Medulla oblongata (tissue), 1 donor: ENCODE results near the gene CYP4V2.

Experiments
- DNase-seq: peaks from one replicate; pipeline ENCODE4 v3.0.0-alpha.2; 2015; ENCODE audit errors: extremely low spot score

Gene CYP4V2

DNA sequence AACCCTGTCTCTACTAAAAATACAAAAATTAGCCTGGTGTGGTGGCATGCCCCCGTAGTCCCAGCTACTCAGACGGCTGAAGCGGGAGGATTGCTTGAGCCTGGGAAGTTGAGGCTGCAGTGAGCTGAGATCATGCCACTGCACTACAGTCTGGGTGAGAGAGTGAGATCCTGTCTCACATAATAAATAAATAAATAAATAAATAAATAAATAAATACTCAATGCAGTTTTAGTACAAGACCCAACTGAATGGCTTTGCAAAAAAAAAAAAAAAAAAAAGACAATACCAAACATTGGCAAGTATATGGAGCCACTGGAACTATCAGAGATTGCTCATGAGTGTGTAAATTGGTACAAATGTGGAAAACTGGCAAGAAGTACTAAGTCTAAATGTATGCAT, 3.3 kb upstream of the CYP4V2 start:
- no peak for DNase-seq

DNA sequence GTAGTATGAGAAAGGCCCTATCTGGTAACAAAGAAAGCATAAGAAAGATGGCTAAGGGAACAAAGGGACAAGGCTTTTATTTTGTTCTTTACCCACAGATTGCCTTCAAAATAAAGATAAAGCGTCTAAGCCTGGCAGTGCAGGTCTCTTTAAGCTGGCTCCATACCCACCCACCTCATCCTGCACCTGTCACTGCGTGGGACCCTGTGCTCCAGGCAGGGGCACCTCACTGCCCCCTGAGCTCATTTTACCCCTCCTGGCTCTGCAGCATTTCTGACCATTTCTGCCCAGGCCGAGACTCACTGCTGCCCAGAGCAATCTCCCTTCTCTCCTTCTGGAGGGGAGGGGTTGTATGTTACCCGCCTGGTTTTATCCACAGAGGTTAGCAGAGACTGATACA, 1.7 kb upstream of the CYP4V2 start:
- DNase-seq, result no peak

DNA sequence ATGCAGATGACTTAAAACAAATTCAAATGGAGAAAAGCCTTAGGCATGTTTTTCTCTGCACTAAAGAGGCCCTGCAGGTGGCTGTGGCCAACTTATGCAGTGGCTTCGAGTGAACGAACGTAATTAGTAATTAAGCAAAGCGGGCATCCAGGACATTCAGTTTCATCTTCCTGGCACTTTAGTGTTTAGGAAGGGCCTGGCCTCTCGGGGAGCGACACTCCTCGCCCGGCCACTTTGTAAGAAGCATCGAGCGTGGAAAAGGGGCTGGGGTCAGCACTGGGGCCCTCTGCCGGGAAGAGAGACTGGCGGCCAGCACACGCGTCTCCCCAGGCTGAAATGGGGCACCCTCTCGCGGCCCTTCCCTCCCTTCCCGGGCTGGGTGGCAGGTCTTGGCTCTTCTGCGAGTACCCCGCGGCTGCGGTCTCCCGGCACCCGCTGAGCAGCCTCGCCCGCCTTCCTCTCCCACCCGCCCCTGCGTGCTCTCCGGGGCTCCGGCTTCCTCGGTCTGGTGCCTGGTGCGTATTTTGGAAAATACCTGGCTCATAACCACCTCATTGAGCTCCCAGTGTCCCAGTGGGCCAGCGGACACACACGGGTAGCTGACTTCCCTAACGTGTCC, 677 bp upstream of the CYP4V2 start:
- DNase-seq, result peak; percentile 47

DNA sequence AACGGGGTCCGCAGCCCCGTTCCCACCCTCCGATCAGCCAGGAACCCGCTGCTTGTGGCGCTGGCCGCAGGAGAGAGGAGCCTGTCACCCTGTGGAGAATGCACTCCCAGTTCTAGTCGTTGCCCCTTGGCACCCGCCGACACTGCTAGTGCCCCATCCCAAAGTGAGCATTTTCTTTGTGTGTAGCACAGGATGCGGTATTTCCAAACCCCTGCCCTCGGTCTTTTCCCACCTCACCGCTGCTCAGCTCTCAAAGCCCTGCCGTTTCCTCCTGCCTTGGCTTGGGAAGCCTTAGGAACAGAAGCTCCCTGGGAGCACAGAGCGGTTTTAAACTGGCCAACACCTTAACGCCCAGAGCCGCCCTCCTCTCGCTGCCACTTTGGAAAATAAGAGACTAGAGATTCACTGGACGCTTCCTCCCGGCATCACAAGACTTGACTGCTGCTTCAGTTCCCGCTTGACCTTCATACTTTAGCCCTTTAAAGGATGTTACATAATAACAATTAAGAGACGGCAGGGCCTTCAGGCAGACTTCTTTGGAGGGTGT, 772 bp downstream of the CYP4V2 start:
- DNase-seq, result peak; percentile 80

DNA sequence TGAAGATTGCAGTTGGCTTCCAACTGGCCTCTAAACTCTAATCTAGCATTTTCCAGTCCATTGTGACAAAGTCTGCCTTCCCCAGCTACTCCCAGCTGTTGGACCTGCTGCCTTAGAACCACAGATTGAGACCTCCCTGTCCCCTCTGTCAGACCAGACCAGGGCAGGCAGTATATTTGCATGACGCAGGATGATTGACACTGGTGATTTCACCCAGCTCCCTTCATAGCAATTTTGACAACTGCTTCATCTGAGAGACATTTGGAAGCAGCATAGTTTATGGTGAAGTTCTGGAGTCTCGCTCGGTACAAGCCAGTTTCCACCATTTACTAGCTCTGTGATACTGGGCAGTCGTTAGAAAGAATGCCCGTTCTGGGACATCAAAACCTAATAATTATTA, 2.5 kb downstream of the CYP4V2 start:
- DNase-seq, result no peak

DNA sequence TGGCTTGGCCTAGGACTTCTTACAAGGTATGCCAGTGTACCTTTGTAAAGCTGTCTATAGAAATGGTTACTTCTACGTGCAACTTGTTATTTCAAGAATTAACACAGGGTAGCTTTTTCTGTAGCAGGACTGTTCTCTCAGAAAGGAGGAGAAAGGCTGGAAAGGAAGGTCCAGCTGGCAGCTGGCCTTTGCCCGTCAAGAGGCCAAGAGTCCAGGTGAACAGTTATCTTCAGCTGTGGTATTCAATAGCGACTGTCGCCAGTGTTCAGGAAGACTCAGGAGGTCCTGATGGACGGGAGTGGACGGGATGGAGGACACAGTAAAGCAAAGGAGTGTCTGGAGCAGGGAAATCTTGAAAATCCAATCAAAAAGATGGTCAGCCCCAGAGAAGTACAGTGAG, 4.7 kb downstream of the CYP4V2 start:
- DNase-seq, result no peak

DNA sequence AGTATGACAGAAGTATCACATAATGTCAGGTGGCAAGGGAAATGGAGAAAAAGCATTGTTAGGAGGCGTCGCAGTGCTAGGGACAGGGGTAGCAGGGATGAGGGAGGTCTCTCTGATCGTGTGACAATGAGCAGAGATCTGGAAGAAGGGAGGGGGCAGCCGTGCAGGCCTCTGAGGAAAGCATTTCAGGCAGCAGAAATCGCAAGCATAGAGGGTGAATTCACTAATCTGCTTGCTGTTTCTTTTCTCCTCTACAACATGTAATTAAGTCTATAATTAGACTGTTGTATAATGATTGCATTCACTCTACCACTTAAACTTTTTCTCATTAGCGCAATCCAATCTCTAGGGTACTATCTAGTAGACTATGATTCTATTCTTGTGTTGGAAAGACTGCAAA, 9.1 kb downstream of the CYP4V2 start:
- DNase-seq, result no peak

DNA sequence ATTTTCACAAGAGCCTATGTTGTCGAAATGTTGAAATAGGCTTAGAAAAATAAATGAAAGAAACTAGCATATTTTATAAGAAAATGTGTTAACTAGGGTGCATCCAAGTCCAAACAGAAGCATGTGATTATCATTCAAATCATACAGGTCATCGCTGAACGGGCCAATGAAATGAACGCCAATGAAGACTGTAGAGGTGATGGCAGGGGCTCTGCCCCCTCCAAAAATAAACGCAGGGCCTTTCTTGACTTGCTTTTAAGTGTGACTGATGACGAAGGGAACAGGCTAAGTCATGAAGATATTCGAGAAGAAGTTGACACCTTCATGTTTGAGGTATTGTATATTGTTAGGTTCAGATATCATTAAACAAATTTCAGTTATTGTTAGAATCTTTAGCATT, 9.6 kb downstream of the CYP4V2 start:
- DNase-seq, result no peak

DNA sequence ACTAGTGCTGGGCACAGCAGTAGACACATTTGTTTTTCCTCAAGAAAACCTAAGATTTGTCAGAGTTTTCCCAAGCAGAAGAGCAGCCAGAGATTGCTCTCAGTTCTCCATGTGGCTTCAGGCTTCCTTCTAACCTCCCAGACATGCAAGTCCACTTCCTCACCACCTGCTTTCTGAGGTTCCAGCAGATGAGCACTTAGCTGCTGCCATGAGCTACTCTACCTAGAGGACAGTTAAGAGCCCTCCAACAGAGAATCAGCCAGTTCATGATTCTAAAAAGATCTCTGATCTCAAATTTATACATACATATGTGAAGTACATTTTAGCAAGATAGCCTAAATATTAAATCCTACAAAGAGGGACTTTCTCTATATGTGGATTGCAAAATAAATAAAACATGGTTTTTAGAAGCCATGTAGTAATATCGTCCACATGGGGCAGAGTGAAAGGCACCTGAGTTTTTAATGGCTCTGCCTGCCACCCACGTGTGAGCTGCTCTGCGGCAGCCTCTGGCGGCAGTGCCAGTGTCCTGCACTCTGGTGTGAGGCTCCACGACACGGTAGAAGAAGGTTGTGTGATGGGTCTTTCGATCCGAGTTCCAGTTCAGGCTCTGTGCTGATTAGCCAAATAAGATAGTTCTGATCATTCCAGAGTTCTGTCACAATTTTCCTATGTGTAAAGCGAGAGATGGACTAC, 10.3 kb downstream of the CYP4V2 start:
- no peak for DNase-seq

DNA sequence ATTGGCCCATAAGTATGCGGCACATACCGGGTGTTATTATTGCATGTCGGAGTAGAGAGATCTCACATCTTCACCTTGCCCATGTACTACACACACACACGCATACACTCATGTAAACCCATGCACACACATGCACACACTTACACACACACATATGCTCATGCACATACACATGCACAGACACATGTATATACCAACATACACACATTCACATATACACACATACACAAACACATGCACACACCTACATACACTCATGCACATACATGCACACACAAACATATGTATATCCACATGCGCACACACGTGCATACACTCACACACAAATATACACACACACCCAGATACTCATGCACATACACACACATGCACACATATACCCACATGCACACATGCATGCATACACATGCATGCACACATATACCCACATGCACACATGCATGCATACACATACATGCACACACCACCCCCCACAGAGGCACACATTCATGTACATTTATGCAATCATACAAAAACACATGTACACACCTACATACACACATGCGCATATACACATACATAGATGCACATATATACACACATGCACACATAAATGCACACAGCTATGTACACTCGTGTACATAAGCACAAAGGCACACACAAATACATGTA, 11.2 kb downstream of the CYP4V2 start:
- no peak for DNase-seq

DNA sequence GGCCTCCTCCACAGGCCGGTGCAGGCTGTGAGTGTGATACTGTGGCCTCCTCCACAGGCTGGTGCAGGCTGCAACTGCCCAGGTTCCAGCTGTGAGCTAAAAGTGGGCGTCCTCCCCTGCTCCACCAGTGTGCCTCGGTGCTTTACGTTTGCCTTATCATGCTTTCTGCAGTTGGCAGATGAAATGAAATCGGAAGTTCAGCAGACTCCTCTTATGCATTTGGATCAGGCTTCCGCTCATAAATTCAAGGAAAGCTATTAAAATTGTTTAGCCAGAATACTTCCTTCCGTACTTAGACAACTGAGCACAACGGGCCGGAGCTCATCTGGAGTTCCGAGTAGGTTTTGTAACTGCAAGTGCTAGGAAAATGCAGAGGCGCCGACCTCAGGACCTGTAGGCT, 12.0 kb downstream of the CYP4V2 start:
- DNase-seq, result no peak

DNA sequence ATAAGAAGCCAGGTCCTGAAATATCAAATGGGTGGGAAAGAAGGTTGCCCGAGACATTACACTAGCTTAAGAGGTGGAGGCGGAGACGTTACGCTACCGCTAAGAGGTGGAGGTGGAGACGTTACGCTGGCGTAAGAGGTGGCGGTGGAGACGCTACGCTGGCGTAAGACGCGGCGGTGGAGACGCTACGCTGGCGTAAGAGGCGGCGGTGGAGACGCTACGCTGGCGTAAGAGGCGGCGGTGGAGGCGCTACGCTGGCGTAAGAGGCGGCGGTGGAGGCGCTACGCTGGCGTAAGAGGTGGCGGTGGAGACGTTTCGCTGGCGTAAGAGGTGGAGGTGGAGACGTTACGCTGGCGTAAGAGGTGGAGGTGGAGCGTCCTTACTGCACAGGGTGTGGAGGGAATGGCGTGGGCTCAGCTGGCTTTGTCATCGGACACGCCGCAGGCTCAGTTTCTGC, 12.8 kb downstream of the CYP4V2 start:
- no peak for DNase-seq

DNA sequence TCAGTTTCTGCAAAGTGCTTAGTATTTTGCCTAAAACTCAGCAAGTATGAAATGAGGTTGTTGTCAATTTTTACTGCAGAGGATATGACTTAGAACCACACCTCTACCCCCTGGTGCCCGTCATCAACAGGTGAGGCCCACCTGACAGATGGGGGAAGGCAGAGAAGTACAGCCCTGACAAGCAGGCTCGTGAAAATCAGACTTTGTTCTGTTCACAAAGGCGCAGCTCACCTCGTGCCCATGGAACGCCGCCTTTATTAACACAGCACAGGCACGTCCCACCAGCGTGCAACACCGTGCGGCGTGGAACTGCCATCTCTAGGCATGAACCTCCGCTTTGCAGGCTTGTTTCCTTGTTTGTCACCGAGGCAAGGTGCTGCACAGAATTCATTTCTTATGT, 13.3 kb downstream of the CYP4V2 start:
- DNase-seq, result no peak

DNA sequence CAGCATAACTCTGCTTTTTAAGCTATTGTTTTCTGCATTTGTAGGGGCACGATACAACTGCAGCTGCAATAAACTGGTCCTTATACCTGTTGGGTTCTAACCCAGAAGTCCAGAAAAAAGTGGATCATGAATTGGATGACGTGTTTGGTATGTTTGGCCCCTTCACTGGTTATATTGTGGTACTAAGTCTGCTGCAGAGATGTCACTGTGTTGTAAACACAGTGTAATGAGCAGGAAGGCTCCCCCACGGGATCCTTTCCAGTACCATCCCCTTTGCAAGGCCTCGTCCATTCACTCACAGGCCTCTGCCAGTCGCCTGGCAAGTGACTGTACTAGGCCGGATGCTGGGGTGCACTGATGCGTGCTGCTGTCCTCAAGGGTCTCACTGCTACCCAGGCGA, 13.8 kb downstream of the CYP4V2 start:
- no peak for DNase-seq

DNA sequence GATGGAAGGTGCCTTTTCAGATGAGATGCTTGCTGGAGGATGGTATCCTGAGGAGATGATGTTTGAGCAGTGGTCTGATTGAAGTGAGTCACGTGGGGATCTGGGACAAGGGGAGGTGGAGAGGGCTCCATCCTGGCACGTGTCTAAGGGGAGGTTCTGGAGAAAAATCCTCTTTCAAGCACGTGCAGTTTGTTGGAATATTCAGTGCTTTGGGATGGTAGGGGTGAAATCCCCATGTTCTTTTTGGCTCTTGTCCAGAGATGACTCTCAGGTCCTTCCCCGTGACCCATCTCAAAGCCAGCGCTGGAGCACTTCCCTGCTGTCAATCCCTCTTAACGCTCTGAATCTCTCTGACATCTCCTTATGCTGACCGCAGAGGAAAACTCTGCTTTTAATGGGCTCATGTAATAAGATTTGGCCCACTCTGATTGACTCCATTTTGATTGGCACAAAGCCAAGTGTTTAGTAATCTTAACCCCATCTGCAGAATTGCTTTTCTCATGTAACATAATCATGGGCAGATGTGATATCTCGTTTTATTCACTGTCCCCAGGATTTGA, 25.2 kb downstream of the CYP4V2 start:
- no peak for DNase-seq

DNA sequence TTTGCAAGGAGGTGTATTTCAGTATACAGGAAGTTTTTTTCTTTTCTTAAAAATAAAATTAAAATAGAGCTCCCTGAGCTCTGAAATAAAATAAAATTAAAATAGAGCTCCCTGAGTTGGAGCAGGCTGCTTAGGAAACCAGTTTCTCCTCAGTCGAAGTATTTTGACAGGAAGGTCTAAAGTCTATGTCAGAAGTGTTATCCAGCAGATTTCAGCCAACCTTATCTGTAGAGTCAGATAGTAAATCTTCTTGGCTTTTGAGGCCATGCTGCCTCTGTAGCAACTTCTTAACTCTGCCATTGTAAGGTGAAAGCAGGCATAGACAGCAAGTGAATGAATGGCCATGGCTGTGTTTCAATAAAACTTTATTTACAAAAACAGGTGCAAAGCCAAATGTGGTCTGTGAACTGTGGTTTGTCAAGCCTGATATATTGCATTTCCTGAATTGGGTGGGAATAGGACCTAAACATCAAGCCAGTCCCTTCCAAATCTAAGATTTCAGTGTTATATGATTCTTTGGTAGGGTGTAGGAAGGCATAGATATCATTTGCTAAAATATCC, 26.4 kb downstream of the CYP4V2 start:
- DNase-seq, result no peak

DNA sequence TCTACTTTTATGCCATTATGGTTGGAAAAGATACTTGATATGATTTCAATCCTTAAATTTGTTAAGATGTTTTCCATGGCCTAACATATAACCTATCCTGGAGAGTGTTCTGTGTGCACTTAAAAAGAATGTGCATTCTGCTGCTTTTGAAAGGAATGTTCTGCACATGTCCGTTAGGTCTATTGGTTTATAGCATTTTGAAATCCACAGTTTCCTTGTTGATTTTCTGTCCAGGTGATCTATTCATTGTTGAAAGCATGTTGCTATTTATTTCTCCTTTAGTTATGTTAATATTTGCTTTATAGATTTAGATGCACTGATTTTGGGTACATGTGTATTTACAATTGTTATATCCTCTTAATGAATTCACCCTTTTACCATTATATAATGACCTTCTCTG, 30.3 kb downstream of the CYP4V2 start:
- no peak for DNase-seq

DNA sequence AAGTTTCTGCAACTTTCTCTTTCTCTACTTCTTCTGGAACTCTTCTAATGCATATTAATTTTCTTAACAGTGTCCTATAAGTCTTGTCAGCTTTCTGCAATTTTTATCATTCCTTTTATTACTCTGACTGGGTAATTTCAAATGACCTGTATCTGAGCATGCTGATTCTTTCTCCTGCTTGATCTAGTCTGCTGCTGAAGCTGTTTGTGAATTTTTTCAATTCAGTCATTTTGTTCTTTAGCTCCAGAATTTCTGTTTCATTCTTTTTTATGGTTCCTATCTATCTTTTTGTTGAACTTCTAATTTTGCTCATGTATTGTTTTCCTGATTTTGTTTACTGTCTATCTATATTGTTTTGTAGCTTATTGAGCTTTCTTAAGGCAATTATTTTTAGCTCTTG, 34.5 kb downstream of the CYP4V2 start:
- no peak for DNase-seq

DNA sequence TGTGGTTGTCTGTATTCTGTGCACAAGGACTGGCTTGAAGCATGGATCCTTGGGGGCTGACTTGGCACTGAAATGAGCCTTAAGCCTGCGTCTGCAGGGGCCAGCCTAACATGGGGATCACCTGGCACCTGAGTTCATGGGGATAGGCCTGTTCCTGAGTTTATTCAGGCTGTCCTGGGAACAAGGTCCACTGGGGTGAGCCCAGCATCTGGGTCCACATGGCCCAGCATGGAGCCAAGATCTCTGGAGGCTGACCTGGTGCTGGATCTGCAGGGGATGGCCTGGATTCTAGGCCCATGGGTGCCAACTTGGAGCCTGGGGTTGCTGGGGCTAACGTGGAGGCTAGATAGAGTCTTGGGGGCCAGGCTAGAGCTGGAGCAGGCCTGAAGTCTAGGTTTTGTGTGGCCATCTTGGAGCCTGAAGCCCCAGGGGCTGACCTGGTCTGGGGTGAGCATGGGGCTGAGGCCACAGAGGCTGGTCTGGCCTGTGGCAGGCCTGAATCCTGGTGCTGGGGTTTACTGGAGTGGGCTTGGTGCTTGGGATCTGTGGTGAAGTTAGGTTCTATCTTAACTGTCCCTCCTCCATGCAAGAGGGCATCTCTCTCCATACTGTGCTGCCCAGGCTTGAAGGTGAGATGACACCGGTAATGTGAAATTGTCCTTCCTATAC, 35.3 kb downstream of the CYP4V2 start:
- DNase-seq, result no peak

DNA sequence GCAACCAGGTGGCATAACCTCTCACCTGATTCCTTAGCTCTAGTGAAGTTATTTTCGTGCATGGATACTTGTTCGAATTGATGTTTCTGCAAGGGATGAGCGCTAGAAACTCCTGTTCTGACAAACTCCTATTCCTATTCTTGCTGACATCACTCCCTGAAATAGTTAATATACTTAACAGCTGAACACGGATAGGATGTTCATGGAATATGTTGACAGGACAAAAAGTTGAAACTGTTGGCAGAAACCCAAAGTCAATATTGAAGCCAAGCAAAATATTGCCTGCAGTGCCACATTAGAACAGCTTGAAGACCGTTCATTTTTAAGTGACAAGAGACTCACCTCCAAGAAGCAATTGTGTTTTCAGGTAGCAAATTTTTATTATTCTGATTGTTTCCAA, 35.9 kb downstream of the CYP4V2 start, which contains the start of gene KLKB1:
KLKB1 (plus strand) TSS at position 287 of the 400 bp plus-strand sequence. CDS start 689 bp downstream, outside the sequence.
- no peak for DNase-seq

DNA sequence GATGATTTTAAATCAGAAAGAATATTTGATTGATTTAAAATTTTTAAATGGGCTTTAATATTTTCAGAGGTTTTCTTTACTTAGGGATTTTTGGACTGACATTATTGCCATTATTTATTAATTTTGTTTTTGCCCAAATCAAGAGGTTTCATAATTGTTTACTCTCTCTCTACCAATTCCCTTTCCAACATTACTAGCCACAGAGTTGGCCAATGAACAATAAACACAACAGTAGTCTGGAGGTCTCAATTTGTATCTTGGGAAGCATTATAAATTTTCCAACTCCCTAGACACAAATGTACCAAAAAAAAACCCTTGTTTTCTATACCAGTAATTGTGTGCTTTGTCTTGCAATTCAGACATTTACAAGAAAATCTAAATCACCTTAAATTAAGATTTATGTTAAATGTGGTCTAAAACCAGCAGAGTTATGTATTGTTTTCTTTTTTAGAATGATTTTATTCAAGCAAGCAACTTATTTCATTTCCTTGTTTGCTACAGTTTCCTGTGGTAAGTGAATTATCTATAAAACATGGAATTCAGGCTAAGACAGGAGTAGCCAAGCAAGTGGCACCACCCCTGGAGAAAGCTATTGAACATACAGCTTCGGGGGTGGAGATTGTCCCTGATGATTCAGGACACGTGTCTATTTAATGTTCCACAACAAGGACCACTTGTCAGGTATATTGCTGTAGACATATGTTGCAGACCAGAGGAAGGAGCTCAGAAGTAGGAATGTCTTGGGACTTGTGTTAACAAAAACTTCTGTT, 36.6 kb downstream of the CYP4V2 start:
- no peak for DNase-seq
